HG03196 (cell line): Measurements from ENCODE around the gene HIP1.
"Not testable (repeated sequence)": the region's sequence is repeated elsewhere in the genome, so short reads cannot be mapped to it uniquely, and the experiment has no call there.

Experiments
- ATAC-seq: cut with Tn5 transposase; IDR thresholded peaks from one replicate; pipeline ENCODE4 v1.9.1; 2021; ENCODE audit not compliant: unreplicated experiment

The HIP1 gene

DNA sequence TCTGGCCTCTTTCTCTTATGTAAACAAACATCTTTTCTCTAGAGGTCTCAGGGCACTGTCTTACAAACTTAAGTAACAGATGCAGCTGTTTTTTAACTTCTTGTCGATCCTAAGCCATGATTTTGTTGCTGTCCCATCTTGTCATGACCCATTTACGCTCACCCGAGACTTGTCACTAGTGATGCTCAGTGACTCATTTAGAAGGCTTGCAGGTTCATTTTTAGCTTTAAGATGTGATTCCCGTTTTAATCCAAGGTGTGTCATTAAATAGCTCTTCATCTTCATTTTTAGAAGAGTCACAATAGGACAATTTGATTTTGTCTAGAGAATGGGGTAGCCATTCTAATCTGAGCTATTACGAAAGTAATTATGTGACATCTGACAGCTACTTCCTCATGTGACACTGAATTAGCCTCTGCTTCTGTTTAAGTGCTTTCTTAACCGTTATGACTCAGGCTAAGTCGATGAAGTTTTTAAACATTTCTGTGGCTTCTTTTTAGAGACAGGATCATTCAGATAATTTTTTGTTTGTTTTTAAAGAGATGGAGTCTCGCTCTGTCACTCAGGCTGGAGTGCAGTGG, 203.9 kb downstream of the HIP1 start:
- ATAC-seq = peak; percentile 52

DNA sequence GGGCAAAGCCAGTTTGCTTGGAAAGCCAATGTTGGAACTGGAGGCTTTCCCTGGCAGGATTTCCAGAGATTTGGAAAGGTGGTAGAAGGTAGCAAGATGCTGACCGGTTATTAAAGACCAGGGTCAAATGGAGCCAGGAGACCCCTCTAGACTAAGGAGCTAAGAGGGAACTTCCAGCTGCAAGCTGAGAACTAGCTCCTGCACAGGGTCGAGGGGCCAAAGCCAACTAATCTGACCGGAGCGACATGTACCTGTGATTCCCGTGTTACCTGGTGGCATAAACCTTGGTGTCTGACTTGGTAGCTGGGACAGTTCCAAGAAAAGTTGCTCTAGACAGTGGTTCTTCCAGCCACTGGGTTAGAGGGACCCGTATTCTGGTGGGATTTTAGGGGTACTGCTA, 204.8 kb downstream of the HIP1 start:
- no peak for ATAC-seq

DNA sequence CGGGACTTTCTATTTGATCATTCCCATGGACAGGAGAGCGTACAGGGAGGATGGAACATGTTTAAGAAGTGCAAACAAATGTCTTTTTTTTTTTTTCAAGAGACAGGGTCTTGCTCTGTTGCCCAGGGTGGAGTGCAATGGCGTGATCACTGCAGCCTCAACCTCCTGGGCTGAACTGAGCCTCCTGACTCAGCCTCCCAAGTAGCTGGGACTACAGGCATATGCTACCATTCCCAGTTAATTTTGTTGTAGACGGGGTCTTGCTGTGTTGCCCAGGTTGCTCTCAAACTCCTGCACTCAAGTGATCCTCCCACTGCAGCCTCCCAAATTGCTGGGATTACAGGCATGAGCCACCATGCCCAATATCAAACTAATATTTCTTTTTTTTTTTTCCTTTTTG, 206.1 kb downstream of the HIP1 start:
- ATAC-seq = no peak

DNA sequence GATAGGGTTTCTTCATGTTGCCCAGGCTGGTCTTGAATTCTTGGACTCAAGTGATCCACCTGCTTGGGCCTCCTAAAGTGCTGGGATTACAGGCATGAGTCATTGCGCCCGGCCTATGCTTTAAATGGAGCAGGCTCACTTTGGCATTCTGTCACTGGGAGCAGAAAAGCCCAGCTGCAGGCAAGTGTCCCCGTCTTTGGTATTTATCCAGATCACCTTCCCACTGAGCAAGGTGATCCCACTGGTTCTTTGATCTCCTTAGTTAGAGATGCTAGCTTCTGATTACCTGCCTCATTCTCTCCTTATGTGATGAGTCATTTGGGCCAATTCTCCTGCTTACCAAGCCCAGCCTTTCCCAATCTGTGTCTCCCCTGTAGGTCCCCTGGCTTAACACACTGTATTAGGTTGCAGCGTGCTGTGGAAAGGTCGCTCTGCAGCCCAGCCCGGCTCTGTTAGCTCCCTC, 207.4 kb downstream of the HIP1 start:
- ATAC-seq = no peak

DNA sequence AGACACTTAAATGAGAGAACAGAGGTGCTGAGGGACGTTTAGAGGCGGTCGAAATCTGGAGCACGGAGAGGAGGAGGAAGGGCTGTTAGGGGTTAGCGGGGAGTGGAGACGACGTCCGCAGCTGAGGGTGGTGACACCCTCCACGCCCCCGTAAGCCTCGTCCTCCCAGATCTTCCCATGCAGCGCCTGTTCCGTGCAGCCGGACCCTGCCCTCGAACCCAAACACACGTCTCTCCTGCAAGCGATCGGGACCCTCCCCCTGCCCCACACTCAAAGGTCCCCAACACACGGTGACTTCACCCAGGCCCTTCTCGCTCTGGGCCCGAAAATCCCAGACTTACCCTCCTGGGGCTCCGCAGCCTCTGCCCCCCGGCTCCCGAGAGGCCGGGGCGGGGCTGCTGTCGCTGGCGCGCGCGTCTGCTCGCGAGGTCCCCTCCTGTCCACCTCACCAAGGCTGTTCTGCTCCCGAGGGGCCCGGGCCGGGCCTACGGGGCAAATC, 211.5 kb downstream of the HIP1 start:
- not testable (repeated sequence) for ATAC-seq

DNA sequence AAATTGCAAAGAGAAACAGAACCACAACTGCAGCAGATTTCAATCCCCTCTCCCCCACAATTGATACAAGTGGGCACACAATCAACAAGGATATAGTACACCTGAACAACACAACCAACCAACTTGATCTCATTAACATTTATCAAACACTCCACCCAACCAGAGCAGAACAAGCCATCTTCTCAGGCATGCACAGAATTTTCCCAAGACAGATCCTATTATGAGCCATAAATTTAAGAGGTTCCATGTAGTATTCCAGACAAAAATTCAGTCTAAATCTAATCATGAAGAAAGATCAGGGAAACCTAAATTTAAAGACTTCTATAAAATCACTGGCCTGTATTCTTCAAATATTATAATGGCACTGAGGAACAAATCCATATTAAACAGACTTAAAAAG, 217.0 kb downstream of the HIP1 start:
- ATAC-seq = not testable (repeated sequence)

DNA sequence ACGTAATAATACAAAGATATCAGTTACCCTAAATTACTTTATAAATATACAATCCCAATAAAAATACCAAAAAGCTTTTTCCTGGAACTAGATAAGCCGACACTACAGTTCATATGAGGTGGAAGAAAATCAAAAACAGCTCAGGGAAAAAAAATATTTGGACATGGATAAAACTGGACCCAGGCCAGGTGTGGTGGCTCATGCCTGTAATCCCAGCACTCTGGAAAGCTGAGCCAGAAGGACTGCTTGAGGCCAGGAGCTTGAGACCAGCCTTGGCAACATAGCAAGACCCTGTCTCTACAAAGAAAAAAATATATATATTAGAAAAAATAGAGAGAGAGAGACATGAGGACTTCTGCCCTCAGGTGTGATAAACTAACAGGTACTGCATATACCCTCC, 219.9 kb downstream of the HIP1 start:
- ATAC-seq = not testable (repeated sequence)

DNA sequence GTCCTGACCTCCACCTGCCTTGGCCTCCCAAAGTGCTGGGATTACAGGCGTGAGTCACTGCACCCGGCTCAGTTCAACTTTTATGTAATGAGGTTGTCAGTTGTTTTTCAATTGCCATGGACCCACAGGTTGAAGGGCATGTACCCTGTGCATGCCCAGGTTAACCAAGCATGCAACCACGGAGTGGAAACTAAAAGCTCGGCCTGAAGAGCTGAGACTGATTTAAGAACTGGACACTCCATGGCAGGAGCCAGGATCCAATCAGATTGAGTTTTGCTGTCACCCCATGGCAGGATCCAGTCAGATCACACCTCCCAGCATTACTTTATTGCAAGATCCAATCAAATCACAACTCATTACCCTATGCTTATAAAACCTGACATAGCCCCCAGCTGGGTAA, 229.7 kb downstream of the HIP1 start:
- not testable (repeated sequence) for ATAC-seq

DNA sequence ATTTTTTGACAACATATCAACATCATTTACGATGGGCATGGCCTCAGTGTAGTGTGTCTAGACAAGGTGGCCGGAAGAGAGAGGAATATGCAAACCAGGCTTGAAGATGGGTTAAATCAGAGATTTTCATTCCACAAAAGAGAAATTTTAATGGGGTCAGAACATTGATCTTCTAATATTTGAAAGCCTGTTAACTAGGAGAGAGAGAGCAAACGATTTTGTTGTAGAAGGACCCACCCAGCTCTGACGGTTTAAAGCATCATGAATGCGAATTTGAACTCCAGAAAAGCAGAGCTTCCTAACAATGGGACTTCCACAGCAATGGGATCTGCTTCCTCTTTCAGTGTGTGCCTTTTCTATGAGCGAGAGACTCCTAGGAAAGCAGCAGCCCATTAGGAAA, 246.7 kb downstream of the HIP1 start, which contains the start of gene SPDYE5:
SPDYE5 (plus strand) TSS at position 301 of the 400 bp plus-strand sequence. CDS start 1,728 bp downstream, outside the sequence.
- not testable (repeated sequence) for ATAC-seq

DNA sequence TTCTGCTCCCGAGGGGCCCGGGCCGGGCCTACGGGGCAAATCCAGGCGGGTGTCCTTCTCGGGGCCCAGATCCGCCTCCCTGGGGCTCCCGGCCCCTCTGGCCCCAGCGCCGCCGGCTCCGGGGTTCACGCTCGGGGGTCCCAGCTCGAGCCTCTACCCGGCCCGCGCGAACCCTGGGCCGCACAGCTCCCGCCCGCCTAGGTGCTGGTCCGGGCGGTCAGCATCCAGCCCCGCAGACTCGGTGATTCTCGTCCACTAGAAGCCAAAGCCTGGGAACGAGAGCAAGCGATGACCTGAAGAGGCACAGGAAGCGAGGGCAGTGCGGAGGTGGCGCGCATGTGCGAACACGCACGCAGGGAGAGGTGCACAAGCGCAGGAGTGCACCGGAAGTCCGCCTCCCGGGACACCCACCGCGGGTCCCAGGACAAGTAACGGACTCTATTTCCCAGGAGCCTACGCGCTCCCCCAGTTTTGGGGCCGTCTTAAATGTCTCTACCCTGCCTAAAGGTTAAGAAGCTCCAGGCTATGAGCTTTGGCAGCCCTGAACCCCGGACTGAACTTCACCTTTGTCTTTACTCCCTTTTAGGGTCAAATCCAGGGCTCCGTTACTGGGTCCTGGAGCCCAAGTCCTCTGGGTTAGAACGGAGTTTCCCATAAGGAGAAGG, 252.6 kb downstream of the HIP1 start, which contains the start of gene POM121C:
POM121C (minus strand) TSS at position 321 of the 665 bp plus-strand sequence. CDS start 44,803 bp downstream, outside the sequence.
- ATAC-seq = peak; percentile 99

DNA sequence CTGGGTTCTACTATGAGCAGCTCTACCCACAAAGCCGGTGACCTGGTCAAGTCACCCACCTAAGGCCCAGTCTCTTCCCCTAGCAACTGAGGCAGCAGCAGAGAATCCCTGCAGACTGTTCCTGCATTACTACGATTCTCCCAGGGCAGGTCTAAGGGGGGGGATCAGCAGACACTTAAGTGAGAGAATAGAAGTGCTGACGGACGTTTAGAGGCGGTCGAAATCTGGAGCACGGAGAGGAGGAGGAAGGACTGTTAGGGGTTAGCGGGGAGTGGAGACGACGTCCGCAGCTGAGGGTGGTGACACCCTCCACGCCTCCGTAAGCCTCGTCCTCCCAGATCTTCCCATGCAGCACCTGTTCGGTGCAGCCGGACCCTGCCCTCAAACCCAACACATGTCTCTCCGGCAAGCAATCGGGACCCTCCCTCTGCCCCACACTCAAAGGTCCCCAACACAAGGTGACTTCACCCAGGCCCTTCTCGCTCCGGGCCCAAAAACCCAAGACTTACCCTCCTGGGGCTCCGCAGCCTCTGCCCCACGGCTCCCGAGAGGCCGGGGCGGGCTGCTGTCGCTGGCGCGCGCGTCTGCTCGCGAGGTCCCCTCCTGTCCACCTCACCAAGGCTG, 253.3 kb downstream of the HIP1 start:
- ATAC-seq = not testable (repeated sequence)
